GM20000 (cell line): ENCODE results near the gene EDA.

Source experiments
- DNase-seq: peaks from one replicate; pipeline ENCODE4 v3.0.0; 2012; ENCODE audit warnings: low spot score
- TF ChIP-seq, protein P1 (sequence below): IDR thresholded peaks from 2 replicates; pipeline ENCODE4 v1.5.1; 2012; ENCODE audit warnings: mild to moderate bottlenecking, control low read depth; ENCODE audit errors: extremely low read depth, missing control alignments

EDA gene

DNA sequence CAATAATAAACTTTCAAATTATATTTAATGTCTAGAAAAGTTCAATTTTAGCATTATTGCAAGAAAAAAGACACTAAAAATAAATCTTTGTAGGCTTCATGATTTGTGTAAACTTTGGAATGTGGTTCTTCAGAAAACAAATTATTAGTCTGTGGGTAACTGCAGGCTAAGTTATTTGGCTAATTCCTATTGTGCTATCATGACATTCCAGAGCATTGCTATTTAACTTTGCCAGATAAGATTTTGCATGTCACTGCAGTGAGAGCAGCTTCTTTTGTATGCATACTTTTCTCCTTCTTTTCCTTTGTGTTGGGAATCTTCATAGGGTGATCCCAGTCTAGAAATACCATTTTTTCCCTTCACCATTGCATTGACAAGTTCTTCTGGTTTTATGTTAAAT lies 303.8 kb downstream of the EDA start:
- TF ChIP-seq, protein P1, sequence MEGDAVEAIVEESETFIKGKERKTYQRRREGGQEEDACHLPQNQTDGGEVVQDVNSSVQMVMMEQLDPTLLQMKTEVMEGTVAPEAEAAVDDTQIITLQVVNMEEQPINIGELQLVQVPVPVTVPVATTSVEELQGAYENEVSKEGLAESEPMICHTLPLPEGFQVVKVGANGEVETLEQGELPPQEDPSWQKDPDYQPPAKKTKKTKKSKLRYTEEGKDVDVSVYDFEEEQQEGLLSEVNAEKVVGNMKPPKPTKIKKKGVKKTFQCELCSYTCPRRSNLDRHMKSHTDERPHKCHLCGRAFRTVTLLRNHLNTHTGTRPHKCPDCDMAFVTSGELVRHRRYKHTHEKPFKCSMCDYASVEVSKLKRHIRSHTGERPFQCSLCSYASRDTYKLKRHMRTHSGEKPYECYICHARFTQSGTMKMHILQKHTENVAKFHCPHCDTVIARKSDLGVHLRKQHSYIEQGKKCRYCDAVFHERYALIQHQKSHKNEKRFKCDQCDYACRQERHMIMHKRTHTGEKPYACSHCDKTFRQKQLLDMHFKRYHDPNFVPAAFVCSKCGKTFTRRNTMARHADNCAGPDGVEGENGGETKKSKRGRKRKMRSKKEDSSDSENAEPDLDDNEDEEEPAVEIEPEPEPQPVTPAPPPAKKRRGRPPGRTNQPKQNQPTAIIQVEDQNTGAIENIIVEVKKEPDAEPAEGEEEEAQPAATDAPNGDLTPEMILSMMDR: no peak
- no peak for DNase-seq

DNA sequence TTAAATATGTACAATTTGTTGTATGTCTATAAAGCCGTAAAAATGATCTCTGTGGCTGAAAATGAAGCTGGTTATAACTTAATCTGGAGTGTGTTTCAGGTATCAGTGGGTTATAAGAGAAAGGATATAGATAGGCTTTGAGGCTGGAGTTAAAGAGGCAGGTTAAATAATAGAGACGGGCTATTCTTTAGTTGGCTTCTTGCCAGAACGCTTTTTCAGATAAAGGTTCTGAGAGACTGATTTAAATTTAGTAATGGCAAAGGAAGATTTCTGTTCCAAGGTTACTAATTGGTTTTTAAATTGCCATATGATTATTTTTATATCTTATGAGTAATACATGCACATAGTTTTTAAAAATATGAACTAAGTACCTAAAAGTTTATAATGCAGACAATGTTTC lies 316.4 kb downstream of the EDA start:
- TF ChIP-seq, protein P1: no peak
- DNase-seq: no peak

DNA sequence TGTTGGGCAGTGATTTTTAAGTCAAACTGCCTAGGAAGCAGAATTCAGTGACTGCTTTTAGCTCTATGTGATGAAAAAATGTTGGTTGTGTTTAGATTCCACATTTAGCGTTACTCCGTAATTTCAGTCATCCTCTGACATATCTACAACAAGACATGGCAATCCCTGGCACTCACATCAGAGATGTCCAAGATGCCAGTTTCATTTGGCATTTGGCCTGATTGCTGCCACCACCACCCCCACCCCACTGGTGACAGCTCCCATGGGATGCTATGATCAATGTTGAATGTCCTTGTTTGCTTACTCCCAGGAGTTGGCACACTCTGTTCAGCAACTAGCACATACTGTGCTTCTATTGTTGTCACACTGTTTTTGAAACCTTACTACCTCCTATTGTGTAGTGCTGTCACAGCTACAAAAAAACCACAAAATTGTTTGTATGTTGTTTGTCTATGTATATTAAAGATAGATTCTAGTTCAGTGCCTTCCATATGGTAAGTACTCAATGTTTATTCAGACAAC lies 332.4 kb downstream of the EDA start:
- no peak for DNase-seq
- TF ChIP-seq, protein P1: no peak

DNA sequence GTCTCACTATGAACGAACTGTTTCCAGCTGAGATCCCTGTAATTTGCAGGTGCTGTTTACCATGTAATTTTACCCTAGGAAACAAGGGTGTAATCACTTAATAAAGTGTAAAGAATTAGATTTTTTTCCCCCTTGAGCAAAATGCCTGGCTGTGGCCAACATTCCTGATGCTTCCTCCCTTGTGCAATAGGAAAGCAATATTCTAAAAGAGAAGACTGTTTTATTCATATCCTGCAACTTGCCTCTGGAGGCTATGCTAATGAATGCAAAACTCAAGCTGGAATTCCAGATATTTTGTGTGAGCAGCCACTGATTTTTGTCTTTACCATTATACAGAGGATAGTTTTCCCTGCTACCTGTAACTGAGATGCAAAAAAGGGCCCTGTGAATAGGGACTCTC lies 335.8 kb downstream of the EDA start:
- DNase-seq: no peak
- TF ChIP-seq, protein P1: no peak

DNA sequence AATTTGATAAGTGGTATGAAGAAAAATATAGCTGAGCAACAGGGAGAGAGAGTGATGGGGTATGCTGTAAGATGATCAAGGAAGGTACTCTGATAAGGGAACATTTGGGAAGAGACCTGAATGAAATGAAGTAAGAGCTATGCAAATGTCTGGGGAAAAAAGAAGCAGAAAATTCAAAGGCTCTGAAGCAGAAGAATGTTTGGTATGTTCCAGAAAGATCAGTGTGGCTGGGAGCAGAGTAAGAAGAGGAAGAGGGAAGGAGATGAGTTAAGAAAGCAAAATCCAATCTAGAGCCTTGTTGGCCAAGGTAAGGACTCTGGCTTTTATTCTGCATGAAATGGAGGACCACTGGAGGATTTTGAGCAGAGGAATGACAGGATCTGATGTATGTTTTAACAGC lies 343.8 kb downstream of the EDA start:
- TF ChIP-seq, protein P1: no peak
- no peak for DNase-seq

DNA sequence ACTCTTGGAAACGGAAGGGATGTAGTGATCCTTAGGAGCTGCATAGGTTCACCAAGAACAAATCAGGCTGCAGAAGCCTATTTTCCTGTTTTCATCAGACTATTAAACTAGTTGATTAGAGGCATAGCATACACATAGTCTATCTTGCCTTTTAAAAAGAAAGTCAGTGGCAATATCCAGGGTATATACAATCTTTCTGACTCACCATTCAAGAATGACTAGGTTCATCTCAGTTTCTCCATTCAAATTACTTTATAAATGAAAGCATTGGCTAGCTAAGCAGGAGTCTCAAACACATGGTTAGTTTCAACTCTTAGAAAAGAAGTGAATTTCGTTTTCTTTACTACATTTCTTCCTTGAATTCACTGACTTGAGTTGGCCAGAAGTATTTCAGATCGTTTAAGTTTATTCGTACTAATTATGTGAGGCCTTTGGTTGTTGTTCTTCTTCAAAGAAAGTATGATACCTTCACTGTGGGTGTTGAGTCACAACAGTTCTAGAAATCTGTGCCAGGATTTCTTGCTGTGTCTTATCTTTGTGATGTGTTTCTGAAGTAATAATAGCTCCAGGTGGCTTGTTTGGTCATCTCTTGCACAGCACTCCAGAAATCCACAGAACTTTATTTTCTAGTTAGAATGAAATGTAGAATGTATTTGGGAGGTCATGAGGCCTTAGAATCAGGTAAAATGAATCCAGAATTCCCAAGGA lies 345.6 kb downstream of the EDA start:
- TF ChIP-seq, protein P1: no peak

DNA sequence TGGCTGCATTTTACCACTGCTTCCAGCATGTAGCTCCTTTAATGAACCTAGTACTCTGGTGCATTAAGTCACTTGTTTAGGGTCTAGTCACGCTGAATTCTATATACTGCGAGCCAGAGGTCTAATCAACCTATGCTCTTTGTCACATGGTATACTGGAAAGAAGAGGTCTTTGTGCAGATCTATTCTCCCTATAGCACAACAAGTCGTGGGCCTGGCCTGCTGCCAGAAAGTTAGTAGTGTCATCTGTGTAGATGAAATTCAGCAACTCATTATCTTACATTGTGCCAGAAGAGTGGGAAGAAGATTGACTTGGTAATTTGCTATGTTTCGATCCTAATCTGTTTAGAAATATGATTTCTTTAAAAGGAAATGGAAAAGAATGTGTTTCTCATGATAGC lies 353.0 kb downstream of the EDA start:
- TF ChIP-seq, protein P1: no peak
- DNase-seq: no peak

More for the DNA sequence above, 345.6 kb downstream of the EDA start:
- DNase-seq: no peak
